Panc1 (cell line): ENCODE measurements around the gene BABAM2. TPM values are rescaled to one million over a fixed set of nuclear protein-coding genes. Genes with fewer than 3 reads are reported as not detected.
"Not testable (repeated sequence)": the region's sequence is repeated elsewhere in the genome, so short reads cannot be mapped to it uniquely, and the experiment has no call there.

ENCODE experiments used
- ATAC-seq: fragments of 200-7000 bp; cut with Tn5 transposase; 2 replicates; pipeline ENCODE4 v1.9.1; 2020; ENCODE audit warnings: mild to moderate bottlenecking, moderate library complexity
- BruUV-seq: library from RNA; stranded (reverse); fragments of 400-500 nt; replicated peaks from 2 replicates; lab custom pipeline; 2021; lab: Mats Ljungman, UMichigan
- CTCF ChIA-PET: fragments of 300-600 bp; sonication (Branson Sonifier 250); formaldehyde crosslinking; loops from one replicate; lab custom pipeline; 2022; ENCODE audit warnings: antibody characterized with exemption; lab: Charles Lee
- POLR2A ChIA-PET: fragments of 300-600 bp; sonication (Branson Sonifier 250); formaldehyde crosslinking; loops from one replicate; lab custom pipeline; 2022; ENCODE audit warnings: antibody characterized with exemption; lab: Charles Lee
- DNase-seq: peaks from one replicate; pipeline ENCODE4 v3.0.0-alpha.2; 2010; ENCODE audit warnings: low read depth, low spot score
- H3K27ac ChIP-seq: 2 replicates; pipeline ENCODE4 v1.5.1; 2011; ENCODE audit warnings: mild to moderate bottlenecking, low read length, inconsistent platforms
- H3K27me3 ChIP-seq: fragments of 200-500 bp; sonication (Bioruptor generic); 2 replicates; pipeline ENCODE4 v1.6.0; 2014; ENCODE audit warnings: low read length, inconsistent platforms; ENCODE audit not compliant: control insufficient read depth, insufficient read depth
- H3K36me3 ChIP-seq: fragments of 200-500 bp; sonication (Bioruptor generic); 2 replicates; pipeline ENCODE4 v1.5.1; 2014; ENCODE audit warnings: inconsistent platforms, mild to moderate bottlenecking, low read length, moderate library complexity; ENCODE audit not compliant: control insufficient read depth, insufficient read depth
- H3K4me1 ChIP-seq: 2 replicates; pipeline ENCODE4 v1.5.1; 2011; ENCODE audit warnings: inconsistent platforms, mild to moderate bottlenecking, low read length, moderate library complexity; ENCODE audit not compliant: control insufficient read depth, insufficient read depth
- H3K4me3 ChIP-seq, 2 experiments: 2 replicates each; pipeline ENCODE4 v1.5.1; 2011 to 2012; ENCODE audit warnings: low read depth in 2 of 2, low read length in 2 of 2, mild to moderate bottlenecking in 2 of 2, inconsistent platforms in 1 of 2, moderate library complexity in 1 of 2
- H3K9me3 ChIP-seq: fragments of 200-500 bp; sonication (Bioruptor generic); 2 replicates; pipeline ENCODE4 v1.5.1; 2014; ENCODE audit warnings: low read depth, mild to moderate bottlenecking, inconsistent platforms, low read length, moderate library complexity; ENCODE audit not compliant: control insufficient read depth, insufficient read depth
- CTCF ChIP-seq: fragments of 450-650 bp; IDR thresholded peaks from 2 replicates; pipeline ENCODE4 v1.5.1; 2017; ENCODE audit warnings: mild to moderate bottlenecking
- POLR2AphosphoS5 ChIP-seq: IDR thresholded peaks from 2 replicates; pipeline ENCODE4 v1.6.1; 2012; ENCODE audit warnings: mild to moderate bottlenecking, low read depth, low read length, moderate library complexity
- REST ChIP-seq, 2 experiments: IDR thresholded peaks; 2 replicates each; pipeline ENCODE4 v1.6.1; 2011 to 2012; ENCODE audit warnings: low read depth in 2 of 2, control low read depth in 1 of 2, low read length in 1 of 2, mild to moderate bottlenecking in 1 of 2, moderate library complexity in 1 of 2; ENCODE audit not compliant: insufficient read depth in 1 of 2
- SIN3A ChIP-seq: IDR thresholded peaks from 2 replicates; pipeline ENCODE4 v1.6.1; 2012; ENCODE audit warnings: low read depth, mild to moderate bottlenecking, low read length, moderate library complexity, borderline replicate concordance; ENCODE audit not compliant: insufficient read depth
- TCF7L2 ChIP-seq: IDR thresholded peaks from 2 replicates; pipeline ENCODE4 v1.6.1; 2011; ENCODE audit warnings: mild to moderate bottlenecking, low read depth, low read length, inconsistent platforms
- in situ Hi-C: cut with HindIII; loops from 2 replicates; pipeline ENCODE4 v1.10.0; 2016; ENCODE audit warnings: low sequenced_read_pairs, low pct_unique_long_range_greater_than_20kb
- intact Hi-C: fragments of 100-400 bp; cut with micrococcal nuclease; formaldehyde crosslinking; loops from one replicate; pipeline ENCODE4 v1.10.0; 2022; ENCODE audit not compliant: unreplicated experiment
- total RNA-seq: library from RNA; stranded (reverse); gene quantifications from one replicate; pipeline ENCODE4 v1.2.1, GENCODE V29; 2021; ENCODE audit not compliant: unreplicated experiment

BABAM2 gene
- total RNA-seq, 1 experiment from 2014 or later = 31.2 TPM

- ChIA-PET CTCF (no interaction called here), POLR2A (interaction anchor here (0.6 kb wide), 1 partner anchor 94 kb away, joined by 8 read pairs; no protein-coding TSS in a partner anchor)
- intact Hi-C loops (no loop called here), in situ Hi-C loops (no loop called here)
- ATAC-seq = no peak
- H3K4me1 ChIP-seq = no peaks in the 10 kb centered on the region
- no peaks in the 10 kb centered on the region for H3K36me3 ChIP-seq
- DNase-seq = no peak
- no peaks in the 10 kb centered on the region for H3K27me3 ChIP-seq
- peaks cover 2% of the 10 kb centered on the region; the same call in 1 of the 2 replicates for H3K9me3 ChIP-seq
- no peak overlapping the region for H3K27ac ChIP-seq
- BruUV-seq = no TSS peak
- no peak overlapping the region for H3K4me3 ChIP-seq
- TF ChIP-seq SIN3A = no peak
- TF ChIP-seq POLR2AphosphoS5 = no peak
- TF ChIP-seq CTCF = no peak
- TF ChIP-seq REST (IDR thresholded peaks at IDR 0.05; ENCODE audit: insufficient read depth in 1 of 2, low read depth in 2 of 2, low read length in 1 of 2) = no peak
- TF ChIP-seq TCF7L2 = no peak
These were observed 15.2 kb upstream of the BABAM2 start for GRCh38 chr2:27875089-27875881.

- DNase-seq = no peak
- intact Hi-C loops = no loop called here
- Histone ChIP-seq H3K9me3 (peaks cover 2% of the 10 kb centered on the region; the same call in 1 of the 2 replicates), H3K27me3 (no peaks in the 10 kb centered on the region), H3K4me1 (no peaks in the 10 kb centered on the region), H3K4me3 (no peak overlapping the region), H3K36me3 (no peaks in the 10 kb centered on the region), H3K27ac (no peak overlapping the region)
- no TSS peak for BruUV-seq
- POLR2A ChIA-PET = no interaction called here
- in situ Hi-C loops = no loop called here
- CTCF ChIA-PET = no interaction called here
- TF ChIP-seq SIN3A (no peak), TCF7L2 (no peak), POLR2AphosphoS5 (no peak), REST (IDR thresholded peaks at IDR 0.05; ENCODE audit: insufficient read depth in 1 of 2, low read depth in 2 of 2, low read length in 1 of 2) (no peak), CTCF (no peak)
- ATAC-seq = no peak
These were observed 11.7 kb upstream of the BABAM2 start for GRCh38 chr2:27878825-27879224.

- intact Hi-C loops, DNase-seq, in situ Hi-C loops, H3K4me3 ChIP-seq, H3K27ac ChIP-seq, CTCF ChIA-PET, H3K9me3 ChIP-seq, ATAC-seq, BruUV-seq, H3K36me3 ChIP-seq, H3K27me3 ChIP-seq, H3K4me1 ChIP-seq: not testable (repeated sequence)
- POLR2A ChIA-PET = interaction anchor here (0.7 kb wide), 1 partner anchor 70 kb away, joined by 3 read pairs; no protein-coding TSS in a partner anchor
These were observed 8.5 kb upstream of the BABAM2 start for GRCh38 chr2:27881815-27882583.
